GM12875 (cell line): ENCODE data around the gene C1orf167.

Source experiments
- H3K4me3 ChIP-seq: one replicate; pipeline ENCODE4 v1.5.1; 2011; ENCODE audit warnings: low read depth, low read length, control low read depth
- CTCF ChIP-seq: IDR thresholded peaks from 2 replicates; pipeline ENCODE4 v1.5.1; 2011; ENCODE audit warnings: low read depth, mild to moderate bottlenecking, control low read depth, inconsistent platforms, low read length, moderate library complexity, borderline replicate concordance; ENCODE audit not compliant: insufficient read depth

The C1orf167 gene

DNA sequence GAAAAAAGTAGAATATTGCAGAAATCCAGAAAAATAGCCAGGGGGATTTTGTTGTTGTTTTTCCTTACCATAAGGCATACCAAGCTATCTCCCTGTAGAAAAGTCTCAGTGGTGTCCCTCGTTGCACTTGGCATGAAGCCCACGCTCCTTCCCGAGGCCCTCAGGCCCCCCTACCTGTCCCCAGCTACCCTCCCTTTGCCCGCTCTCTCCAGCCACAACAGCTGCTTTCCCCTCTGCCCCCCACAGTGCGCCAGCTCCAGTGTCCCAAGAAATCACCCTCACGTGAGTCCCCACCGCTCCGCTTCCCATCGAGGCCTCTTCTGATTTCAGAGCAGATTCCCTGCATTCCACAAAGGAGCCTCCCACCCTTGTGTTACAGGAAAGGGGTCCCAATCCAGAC, 17.7 kb upstream of the C1orf167 start:
- no peak overlapping the region for H3K4me3 ChIP-seq
- TF ChIP-seq CTCF = no peak

DNA sequence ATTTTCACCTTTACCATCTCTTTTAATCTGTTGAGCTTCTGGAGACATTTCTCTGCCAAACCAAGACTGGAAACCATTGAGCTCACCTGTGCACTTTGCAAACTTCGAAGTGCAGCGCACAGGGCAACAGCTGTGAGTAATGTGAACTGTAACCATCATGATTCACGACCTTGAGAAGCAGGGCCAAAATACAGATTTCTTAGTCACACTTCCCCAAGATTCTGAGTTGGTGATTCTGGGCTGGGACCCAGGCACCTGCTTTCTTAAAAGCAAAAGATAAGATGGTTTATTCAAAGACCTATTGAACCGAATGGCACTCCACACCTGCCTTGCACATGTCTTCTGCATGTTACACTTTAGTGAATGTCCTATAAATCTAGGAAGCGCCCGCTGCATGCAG, 15.9 kb upstream of the C1orf167 start:
- no peak overlapping the region for H3K4me3 ChIP-seq
- no peak for TF ChIP-seq CTCF

GRCh38 chr1:11746795-11747487, 15.1 kb upstream of the C1orf167 start:
- H3K4me3 ChIP-seq = no peak overlapping the region
- no peak for TF ChIP-seq CTCF

- TF ChIP-seq CTCF = no peak
These were observed 13.4 kb upstream of the C1orf167 start for GRCh38 chr1:11748294-11749202.

DNA sequence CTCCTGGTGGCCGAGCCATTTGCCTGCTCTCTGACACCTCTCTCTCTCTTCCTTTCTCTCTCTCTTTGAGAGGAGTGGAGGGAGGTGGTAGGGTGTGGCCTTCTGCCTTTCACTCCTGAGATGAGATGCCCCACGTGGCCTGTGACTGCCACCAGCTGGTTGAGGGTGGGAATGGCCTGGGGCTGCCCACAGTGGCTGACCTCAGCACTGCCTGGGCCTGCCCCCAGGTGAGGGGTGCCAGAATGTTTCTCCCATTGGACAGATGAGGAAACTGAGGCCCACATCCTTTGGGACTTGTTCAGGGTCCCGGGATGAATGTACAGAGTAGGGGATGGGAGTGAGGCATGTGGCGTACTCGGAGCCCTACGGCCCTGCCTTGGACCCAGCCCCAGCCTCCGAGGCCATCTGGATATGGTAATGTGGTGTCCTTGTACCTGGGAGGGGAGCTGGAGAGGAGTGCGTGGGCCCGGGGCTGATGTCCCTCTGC, 12.7 kb upstream of the C1orf167 start:
- no peak overlapping the region for H3K4me3 ChIP-seq
- TF ChIP-seq CTCF = peak; percentile 72

More at GRCh38 chr1:11748294-11749202, 13.4 kb upstream of the C1orf167 start:
- H3K4me3 ChIP-seq = no peak overlapping the region

DNA sequence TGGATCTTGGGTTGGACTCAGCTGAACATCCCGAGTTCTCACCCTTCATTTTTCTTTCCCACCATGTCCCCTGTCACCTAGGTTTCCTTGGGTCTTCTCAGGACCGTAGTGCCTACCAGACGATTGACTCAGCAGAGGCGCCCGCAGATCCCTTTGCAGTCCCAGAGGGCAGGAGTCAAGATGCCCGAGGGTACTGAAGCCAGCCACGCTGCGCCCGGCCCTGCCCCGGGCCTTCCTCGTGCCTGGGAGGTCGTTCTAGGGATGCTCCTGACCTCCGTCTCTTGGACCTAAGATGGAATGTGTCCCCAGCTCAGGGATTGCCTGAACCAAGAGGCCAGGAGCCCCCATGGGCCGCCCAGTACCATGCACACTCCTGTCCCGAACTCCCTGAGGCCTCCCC, 12.0 kb upstream of the C1orf167 start:
- TF ChIP-seq CTCF = no peak

GRCh38 chr1:11751087-11751486, 10.9 kb upstream of the C1orf167 start:
- TF ChIP-seq CTCF = no peak
- no peak overlapping the region for H3K4me3 ChIP-seq

More for the DNA sequence above, 12.0 kb upstream of the C1orf167 start:
- H3K4me3 ChIP-seq = no peak overlapping the region
